ENCODE measurements around the gene MLLT6.

The MLLT6 gene

GRCh38 chr17:38740044-38740443, 35.0 kb downstream of the MLLT6 start:
- in situ Hi-C loops (cut with HindIII; ENCODE audit: low sequenced_read_pairs) = no loop called here

GRCh38 chr17:38740806-38741205, 35.7 kb downstream of the MLLT6 start:
- in situ Hi-C loops (cut with HindIII; ENCODE audit: low sequenced_read_pairs) = no loop called here

- in situ Hi-C loops (cut with HindIII; ENCODE audit: low sequenced_read_pairs) = no loop called here
Observed at GRCh38 chr17:38741461-38741860, 36.4 kb downstream of the MLLT6 start.

GRCh38 chr17:38741921-38742410, 36.9 kb downstream of the MLLT6 start:
- in situ Hi-C loops (cut with HindIII; ENCODE audit: low sequenced_read_pairs) = no loop called here

GRCh38 chr17:38742411-38743308, 37.6 kb downstream of the MLLT6 start:
- in situ Hi-C loops (cut with HindIII; ENCODE audit: low sequenced_read_pairs) = no loop called here

- in situ Hi-C loops (cut with HindIII; ENCODE audit: low sequenced_read_pairs) = no loop called here
Observed at GRCh38 chr17:38743556-38744171, 38.6 kb downstream of the MLLT6 start.

GRCh38 chr17:38745545-38745944, 40.5 kb downstream of the MLLT6 start:
- in situ Hi-C loops (cut with HindIII; ENCODE audit: low sequenced_read_pairs) = no loop called here

GRCh38 chr17:38746004-38746848, 41.2 kb downstream of the MLLT6 start:
- in situ Hi-C loops (cut with HindIII; ENCODE audit: low sequenced_read_pairs) = no loop called here

GRCh38 chr17:38746849-38747462, 41.9 kb downstream of the MLLT6 start:
- in situ Hi-C loops (cut with HindIII; ENCODE audit: low sequenced_read_pairs) = no loop called here

- in situ Hi-C loops (cut with HindIII; ENCODE audit: low sequenced_read_pairs) = no loop called here
Observed at GRCh38 chr17:38747463-38748148, 42.5 kb downstream of the MLLT6 start.

GRCh38 chr17:38748149-38748891, 43.2 kb downstream of the MLLT6 start, which contains the start of gene PCGF2:
Gene PCGF2, minus strand, starts transcription at chr17:38748336. Its CDS starts 7,934 bp downstream, at chr17:38740402.
- in situ Hi-C loops (cut with HindIII; ENCODE audit: low sequenced_read_pairs) = no loop called here

- in situ Hi-C loops (cut with HindIII; ENCODE audit: low sequenced_read_pairs) = no loop called here
Observed at GRCh38 chr17:38748892-38749222, 43.8 kb downstream of the MLLT6 start.

GRCh38 chr17:38749223-38750043, 44.4 kb downstream of the MLLT6 start:
- in situ Hi-C loops (cut with HindIII; ENCODE audit: low sequenced_read_pairs) = no loop called here

GRCh38 chr17:38750044-38750311, 44.9 kb downstream of the MLLT6 start:
- in situ Hi-C loops (cut with HindIII; ENCODE audit: low sequenced_read_pairs) = no loop called here

GRCh38 chr17:38750312-38751121, 45.4 kb downstream of the MLLT6 start:
- in situ Hi-C loops (cut with HindIII; ENCODE audit: low sequenced_read_pairs) = no loop called here

GRCh38 chr17:38751144-38751807, 46.2 kb downstream of the MLLT6 start:
- in situ Hi-C loops (cut with HindIII; ENCODE audit: low sequenced_read_pairs) = no loop called here

GRCh38 chr17:38751808-38752307, 46.8 kb downstream of the MLLT6 start:
- in situ Hi-C loops (cut with HindIII; ENCODE audit: low sequenced_read_pairs) = no loop called here
